ENCODE results near the gene GALNT18.

GALNT18 gene

GRCh38 chr11:11498195-11498594 is 123.6 kb downstream of the GALNT18 start:
- no peaks in the 10 kb centered on the region for H3F3A ChIP-seq (ENCODE audit: insufficient read depth, low read length)
- TF ChIP-seq EZH2phosphoT487 (IDR thresholded peaks at IDR 0.05; ENCODE audit: low read length) (no peak), CTCF (IDR thresholded peaks at IDR 0.05; ENCODE audit: low read length) (no peak), EZH2 (optimal IDR thresholded peaks at IDR 0.05; ENCODE audit: low read depth, low read length) (no peak)
- no peak overlapping the region for H3K27ac ChIP-seq (ENCODE audit: low read length)
- H3K9ac ChIP-seq (ENCODE audit: low read length), result no peak overlapping the region
- no peak overlapping the region for H2AFZ ChIP-seq (ENCODE audit: low read length)
- H4K20me1 ChIP-seq (ENCODE audit: insufficient read depth, low read length), result no peaks in the 10 kb centered on the region
- no peaks in the 10 kb centered on the region for H3K36me3 ChIP-seq (replicated peaks; ENCODE audit: insufficient read depth, low read length)
- no peaks in the 10 kb centered on the region for H3K27me3 ChIP-seq (replicated peaks; ENCODE audit: insufficient read depth, low read length)
- no peaks in the 10 kb centered on the region for H3K9me3 ChIP-seq (replicated peaks; ENCODE audit: insufficient read depth, low read length)
- no peaks in the 10 kb centered on the region for H3K79me2 ChIP-seq (ENCODE audit: low read length)
- H3K4me2 ChIP-seq (ENCODE audit: low read depth, low read length), result no peak overlapping the region
- no peak overlapping the region for H3K4me3 ChIP-seq (ENCODE audit: low read length)
- H3K9me2 ChIP-seq (replicated peaks; ENCODE audit: insufficient read depth, low read length), result no peaks in the 10 kb centered on the region
- DNase-seq, result no peak
- H3K4me1 ChIP-seq (ENCODE audit: low read length), result peaks cover 11% of the 10 kb centered on the region

GRCh38 chr11:11496879-11497278 is 124.9 kb downstream of the GALNT18 start:
- no peak for DNase-seq
- no peak for TF ChIP-seq EZH2 (optimal IDR thresholded peaks at IDR 0.05; ENCODE audit: low read depth, low read length)
- no peak for TF ChIP-seq CTCF (IDR thresholded peaks at IDR 0.05; ENCODE audit: low read length)
- TF ChIP-seq EZH2phosphoT487 (IDR thresholded peaks at IDR 0.05; ENCODE audit: low read length), result no peak
- no peaks in the 10 kb centered on the region for H3K79me2 ChIP-seq (ENCODE audit: low read length)
- H3K27me3 ChIP-seq (replicated peaks; ENCODE audit: insufficient read depth, low read length), result no peaks in the 10 kb centered on the region
- peaks cover 11% of the 10 kb centered on the region for H3K4me1 ChIP-seq (ENCODE audit: low read length)
- no peaks in the 10 kb centered on the region for H3K9me3 ChIP-seq (replicated peaks; ENCODE audit: insufficient read depth, low read length)
- H4K20me1 ChIP-seq (ENCODE audit: insufficient read depth, low read length), result no peaks in the 10 kb centered on the region
- no peaks in the 10 kb centered on the region for H3F3A ChIP-seq (ENCODE audit: insufficient read depth, low read length)
- H3K9ac ChIP-seq (ENCODE audit: low read length), result no peak overlapping the region
- no peak overlapping the region for H3K4me2 ChIP-seq (ENCODE audit: low read depth, low read length)
- H3K27ac ChIP-seq (ENCODE audit: low read length), result no peak overlapping the region
- H3K4me3 ChIP-seq (ENCODE audit: low read length), result no peak overlapping the region
- H2AFZ ChIP-seq (ENCODE audit: low read length), result no peak overlapping the region
- H3K9me2 ChIP-seq (replicated peaks; ENCODE audit: insufficient read depth, low read length), result no peaks in the 10 kb centered on the region
- H3K36me3 ChIP-seq (replicated peaks; ENCODE audit: insufficient read depth, low read length), result no peaks in the 10 kb centered on the region

- Histone ChIP-seq H3K36me3 (replicated peaks; ENCODE audit: insufficient read depth, low read length) (no peaks in the 10 kb centered on the region), H3K4me2 (ENCODE audit: low read depth, low read length) (no peak overlapping the region), H3K9me3 (replicated peaks; ENCODE audit: insufficient read depth, low read length) (no peaks in the 10 kb centered on the region), H3K9me2 (replicated peaks; ENCODE audit: insufficient read depth, low read length) (no peaks in the 10 kb centered on the region), H3K4me3 (ENCODE audit: low read length) (no peak overlapping the region), H4K20me1 (ENCODE audit: insufficient read depth, low read length) (no peaks in the 10 kb centered on the region), H3K4me1 (ENCODE audit: low read length) (peaks cover 6% of the 10 kb centered on the region), H3K27ac (ENCODE audit: low read length) (no peak overlapping the region), H3K79me2 (ENCODE audit: low read length) (no peaks in the 10 kb centered on the region), H2AFZ (ENCODE audit: low read length) (no peak overlapping the region), H3F3A (ENCODE audit: insufficient read depth, low read length) (no peaks in the 10 kb centered on the region), H3K9ac (ENCODE audit: low read length) (no peak overlapping the region), H3K27me3 (replicated peaks; ENCODE audit: insufficient read depth, low read length) (no peaks in the 10 kb centered on the region)
- no peak for DNase-seq
- TF ChIP-seq EZH2 (optimal IDR thresholded peaks at IDR 0.05; ENCODE audit: low read depth, low read length) (no peak), EZH2phosphoT487 (IDR thresholded peaks at IDR 0.05; ENCODE audit: low read length) (no peak), CTCF (IDR thresholded peaks at IDR 0.05; ENCODE audit: low read length) (no peak)
Measured at GRCh38 chr11:11494348-11494747, 127.5 kb downstream of the GALNT18 start.
